Measurements from ENCODE around the gene PRAME. TPM values are rescaled to one million over a fixed set of nuclear protein-coding genes. Genes with fewer than 3 reads are reported as not detected.

The PRAME gene
- total RNA-seq, 1 donor from 2014 or later, result not detected

- Mint-ChIP-seq H3K4me1 (ENCODE audit: low read depth, unreplicated experiment) (no peaks in the 10 kb centered on the region), H3K36me3 (ENCODE audit: low read depth, unreplicated experiment) (no peaks in the 10 kb centered on the region), H3K9me3 (ENCODE audit: unreplicated experiment) (no peaks in the 10 kb centered on the region), H3K27ac (ENCODE audit: unreplicated experiment) (no peak overlapping the region), H3K4me3 (ENCODE audit: unreplicated experiment) (no peak overlapping the region), H3K27me3 (ENCODE audit: low read depth, unreplicated experiment) (peaks cover 40% of the 10 kb centered on the region)
- no peaks in the 10 kb centered on the region for H4K20me1 ChIP-seq (ENCODE audit: insufficient read depth, low read length)
- H3K36me3 ChIP-seq (ENCODE audit: insufficient read depth, low read length), result no peaks in the 10 kb centered on the region
- H3K4me1 ChIP-seq (ENCODE audit: insufficient read depth, low read length), result no peaks in the 10 kb centered on the region
- no peak overlapping the region for H3K9ac ChIP-seq (ENCODE audit: low read length)
- TF ChIP-seq CTCF (IDR thresholded peaks at IDR 0.05; ENCODE audit: insufficient read depth, low read depth, low read length), result no peak
- TF ChIP-seq EZH2 (IDR thresholded peaks at IDR 0.05; ENCODE audit: insufficient read depth, low read length), result no peak
- DNase-seq (ENCODE audit: low read depth), result no peak
- H3K79me2 ChIP-seq (ENCODE audit: insufficient read depth, low read length), result no peaks in the 10 kb centered on the region
- no peak for FAIRE-seq
- H3K27me3 ChIP-seq (ENCODE audit: insufficient read depth, low read length), result peaks cover 2% of the 10 kb centered on the region
- no peak overlapping the region for H3K4me2 ChIP-seq (ENCODE audit: low read length)
- H3K9me3 ChIP-seq (ENCODE audit: insufficient read depth, low read depth, low read length), result no peaks in the 10 kb centered on the region
- H3K4me3 ChIP-seq (ENCODE audit: insufficient read depth, low read depth, low read length), result no peak overlapping the region
- H2AFZ ChIP-seq (ENCODE audit: low read depth, low read length), result no peak overlapping the region
- H3K27ac ChIP-seq (ENCODE audit: low read depth, low read length), result no peak overlapping the region
Observed at GRCh38 chr22:22604326-22605073, 45.4 kb upstream of the PRAME start.

GRCh38 chr22:22603470-22603947 lies 44.4 kb upstream of the PRAME start:
- TF ChIP-seq CTCF (IDR thresholded peaks at IDR 0.05; ENCODE audit: insufficient read depth, low read depth, low read length), result no peak
- no peak for TF ChIP-seq EZH2 (IDR thresholded peaks at IDR 0.05; ENCODE audit: insufficient read depth, low read length)
- FAIRE-seq, result no peak
- Mint-ChIP-seq H3K4me1 (ENCODE audit: low read depth, unreplicated experiment) (no peaks in the 10 kb centered on the region), H3K36me3 (ENCODE audit: low read depth, unreplicated experiment) (no peaks in the 10 kb centered on the region), H3K9me3 (ENCODE audit: unreplicated experiment) (no peaks in the 10 kb centered on the region), H3K27ac (ENCODE audit: unreplicated experiment) (no peak overlapping the region), H3K27me3 (ENCODE audit: low read depth, unreplicated experiment) (peaks cover 46% of the 10 kb centered on the region), H3K4me3 (ENCODE audit: unreplicated experiment) (no peak overlapping the region)
- H3K9me3 ChIP-seq (ENCODE audit: insufficient read depth, low read depth, low read length), result no peaks in the 10 kb centered on the region
- H4K20me1 ChIP-seq (ENCODE audit: insufficient read depth, low read length), result no peaks in the 10 kb centered on the region
- H3K4me3 ChIP-seq (ENCODE audit: insufficient read depth, low read depth, low read length), result no peak overlapping the region
- H3K9ac ChIP-seq (ENCODE audit: low read length), result no peak overlapping the region
- no peaks in the 10 kb centered on the region for H3K79me2 ChIP-seq (ENCODE audit: insufficient read depth, low read length)
- no peak overlapping the region for H3K27ac ChIP-seq (ENCODE audit: low read depth, low read length)
- no peaks in the 10 kb centered on the region for H3K4me1 ChIP-seq (ENCODE audit: insufficient read depth, low read length)
- H3K4me2 ChIP-seq (ENCODE audit: low read length), result no peak overlapping the region
- peaks cover 2% of the 10 kb centered on the region for H3K27me3 ChIP-seq (ENCODE audit: insufficient read depth, low read length)
- H3K36me3 ChIP-seq (ENCODE audit: insufficient read depth, low read length), result no peaks in the 10 kb centered on the region
- no peak overlapping the region for H2AFZ ChIP-seq (ENCODE audit: low read depth, low read length)
- no peak for DNase-seq (ENCODE audit: low read depth)

Data from astrocyte (in vitro differentiated cells and primary cell).